Sigmoid colon (tissue), 7 donors: ENCODE results near the gene PLA2G5. TPM values are rescaled to one million over a fixed set of nuclear protein-coding genes. Genes with fewer than 3 reads are reported as not detected.

Experiments used
- DNase-seq: peaks from one replicate; pipeline ENCODE4 v3.0.0-alpha.2; 2019
- H3K27ac ChIP-seq, 4 donors: fragments of 200-600 bp; sonication (generic); one replicate each; pipeline ENCODE4 v1.5.1; 2016 to 2019; ENCODE audit warnings: mild to moderate bottlenecking in 1 of 4
- H3K27me3 ChIP-seq, 3 donors: fragments of 200-600 bp; sonication (generic); one replicate each; pipeline ENCODE4 v1.5.1; 2019; ENCODE audit warnings: mild to moderate bottlenecking in 1 of 3
- H3K36me3 ChIP-seq, 4 donors: fragments of 200-600 bp; sonication (generic); one replicate each; pipeline ENCODE4 v1.5.1; 2016 to 2019
- H3K4me1 ChIP-seq, 4 donors: fragments of 200-600 bp; sonication (generic); one replicate each; pipeline ENCODE4 v1.5.1; 2017 to 2019
- H3K4me3 ChIP-seq, 4 donors: fragments of 200-600 bp; sonication (generic); one replicate each; pipeline ENCODE4 v1.5.1; 2017 to 2019; ENCODE audit warnings: mild to moderate bottlenecking in 2 of 4, moderate library complexity in 1 of 4
- H3K9me3 ChIP-seq, 4 donors: fragments of 200-600 bp in 3 of 4; sonication (generic) in 3 of 4; one replicate each; pipeline versions ENCODE4 v1.5.1 to v1.6.1; 2013 to 2019
- CTCF ChIP-seq, 4 experiments: fragments of 450-650 bp in 3 of 4; fragments of 200-600 bp in 1 of 4; IDR thresholded peaks; one replicate each; pipeline ENCODE4 v1.5.1; 2016 to 2019; ENCODE audit warnings: antibody characterized with exemption in 4 of 4, mild to moderate bottlenecking in 3 of 4, moderate library complexity in 2 of 4
- EP300 ChIP-seq, 4 donors: sonication (generic); formaldehyde crosslinking; IDR thresholded peaks; one replicate each; pipeline ENCODE4 v1.6.1; 2017; ENCODE audit warnings: antibody characterized with exemption in 4 of 4
- POLR2A ChIP-seq, 2 donors: fragments of 450-650 bp; IDR thresholded peaks; one replicate each; pipeline ENCODE4 v1.6.1; 2016; ENCODE audit warnings: antibody characterized with exemption in 2 of 2, mild to moderate bottlenecking in 2 of 2, moderate library complexity in 2 of 2
- POLR2AphosphoS5 ChIP-seq, 4 donors: sonication (generic); formaldehyde crosslinking; IDR thresholded peaks; one replicate each; pipeline ENCODE4 v1.6.1; 2017; ENCODE audit warnings: antibody characterized with exemption in 4 of 4
- WGBS, 2 donors: extraction: QIAGEN DNeasy Blood & Tissue Kit; methylation state at CpG; one replicate each; pipeline ENCODE4 v1.1.7; 2013; 5-methylcytosine and 5-hydroxymethylcytosine counted together
- intact Hi-C: fragments of 100-400 bp; cut with DNase I; formaldehyde crosslinking; loops from one replicate; pipeline ENCODE4 v1.15.1; 2023
- polyA plus RNA-seq, 3 donors: library from polyadenylated mRNA; stranded (reverse); fragments of 200-250 nt; gene quantifications; one replicate each; pipeline ENCODE4 v1.2.3, GENCODE V29; 2013
- total RNA-seq, 4 donors: library from RNA; depleted of rRNA; stranded (reverse); fragments of >200 nt; gene quantifications; one replicate each; pipeline ENCODE4 v1.1.0, GENCODE V29; 2016
- donor health status: healthy with polysubstance abuse.
- donor health status: Bipolar disorder and iron deficiency.
- donor health status: healthy.

PLA2G5 gene
- total and polyA plus RNA-seq, 7 donors: 0.69 to 45.4 (median 18.6) TPM

GRCh38 chr1:20081353-20081810 lies 11.4 kb downstream of the PLA2G5 start:
- DNase-seq: peak; percentile 43
- Histone ChIP-seq H3K4me3 (no peak overlapping the region), H3K9me3 (no peaks in the 10 kb centered on the region), H3K27me3 (no peaks in the 10 kb centered on the region), H3K36me3 (peaks cover 0 to 5% (median 2%) of the 10 kb centered on the region in 4 donors), H3K4me1 (peaks cover 0 to 5% (median 2%) of the 10 kb centered on the region in 4 donors), H3K27ac (no peak overlapping the region)
- WGBS, 2 donors: 56 to 78% methylated on average over 8 of the region's 8 CpGs
- intact Hi-C loops: no loop called here
- TF ChIP-seq CTCF (IDR thresholded peaks at IDR 0.05) (no peak), POLR2AphosphoS5 (IDR thresholded peaks at IDR 0.05) (no peak), EP300 (IDR thresholded peaks at IDR 0.05) (no peak), POLR2A (IDR thresholded peaks at IDR 0.05) (no peak)

GRCh38 chr1:20082772-20083171 lies 12.8 kb downstream of the PLA2G5 start:
- H3K36me3 ChIP-seq: peaks cover 0 to 10% (median 3%) of the 10 kb centered on the region in 4 donors
- TF ChIP-seq POLR2AphosphoS5 (IDR thresholded peaks at IDR 0.05) (no peak), CTCF (IDR thresholded peaks at IDR 0.05) (no peak), EP300 (IDR thresholded peaks at IDR 0.05) (no peak), POLR2A (IDR thresholded peaks at IDR 0.05) (no peak)
- peak overlapping the region in 1 of 4 donors; percentile 2 for H3K27ac ChIP-seq
- no peak overlapping the region for H3K4me3 ChIP-seq
- WGBS, 2 donors: 83 to 86% methylated on average over 2 of the region's 2 CpGs
- no peak for DNase-seq
- no peaks in the 10 kb centered on the region for H3K9me3 ChIP-seq
- intact Hi-C loops: no loop called here
- peaks cover 0 to 5% (median 2%) of the 10 kb centered on the region in 4 donors for H3K4me1 ChIP-seq
- H3K27me3 ChIP-seq: no peaks in the 10 kb centered on the region

GRCh38 chr1:20083178-20083944 lies 13.4 kb downstream of the PLA2G5 start:
- peak overlapping the region in 1 of 4 donors; percentile 2 for H3K27ac ChIP-seq
- peaks cover 0 to 5% (median 2%) of the 10 kb centered on the region in 4 donors for H3K4me1 ChIP-seq
- H3K4me3 ChIP-seq: no peak overlapping the region
- TF ChIP-seq POLR2AphosphoS5 (IDR thresholded peaks at IDR 0.05): no peak
- no peak for TF ChIP-seq CTCF (IDR thresholded peaks at IDR 0.05)
- intact Hi-C loops: no loop called here
- 65 to 87% methylated on average over 10 of the region's 10 CpGs for WGBS, 2 donors
- DNase-seq: no peak
- H3K9me3 ChIP-seq: no peaks in the 10 kb centered on the region
- no peaks in the 10 kb centered on the region for H3K27me3 ChIP-seq
- H3K36me3 ChIP-seq: peaks cover 0 to 10% (median 3%) of the 10 kb centered on the region in 4 donors

GRCh38 chr1:20086800-20087199 lies 16.8 kb downstream of the PLA2G5 start:
- Histone ChIP-seq H3K27ac (no peak overlapping the region), H3K4me3 (no peak overlapping the region), H3K4me1 (peaks cover 0 to 5% (median 0%) of the 10 kb centered on the region in 4 donors), H3K36me3 (peaks cover 5 to 23% (median 8%) of the 10 kb centered on the region in 4 donors), H3K9me3 (no peaks in the 10 kb centered on the region), H3K27me3 (no peaks in the 10 kb centered on the region)
- TF ChIP-seq EP300 (IDR thresholded peaks at IDR 0.05) (no peak), POLR2A (IDR thresholded peaks at IDR 0.05) (no peak), CTCF (IDR thresholded peaks at IDR 0.05) (no peak), POLR2AphosphoS5 (IDR thresholded peaks at IDR 0.05) (no peak)
- no peak for DNase-seq
- intact Hi-C loops: no loop called here
- WGBS, 2 donors: 95 to 100% methylated on average over 1 of the region's 1 CpG
